Fibroblast of villous mesenchyme (primary cell): ENCODE data around the gene ANO4. TPM values are rescaled to one million over a fixed set of nuclear protein-coding genes. Genes with fewer than 3 reads are reported as not detected.

ENCODE experiments used
- DNase-seq: peaks from one replicate; pipeline ENCODE4 v3.0.0-alpha.2; 2010; ENCODE audit warnings: low read depth
- H3K4me3 ChIP-seq: 2 replicates; pipeline ENCODE4 v1.5.1; 2011; ENCODE audit warnings: low read depth, mild to moderate bottlenecking, low read length
- total RNA-seq: library from RNA; depleted of rRNA; stranded (reverse); fragments of >200 nt; gene quantifications from 2 replicates; pipeline ENCODE4 v1.2.3, GENCODE V29; 2012
- TF ChIP-seq, protein P1 (sequence below): IDR thresholded peaks from 2 replicates; pipeline ENCODE4 v1.5.1; 2012; ENCODE audit warnings: low read depth, mild to moderate bottlenecking, low read length; ENCODE audit not compliant: insufficient read depth

ANO4 gene
- total RNA-seq, 1 donor: 13.8 TPM

GRCh38 chr12:100860611-100861010, 66.0 kb downstream of the ANO4 start:
- DNase-seq: no peak
- H3K4me3 ChIP-seq: no peak overlapping the region
- TF ChIP-seq, protein P1, sequence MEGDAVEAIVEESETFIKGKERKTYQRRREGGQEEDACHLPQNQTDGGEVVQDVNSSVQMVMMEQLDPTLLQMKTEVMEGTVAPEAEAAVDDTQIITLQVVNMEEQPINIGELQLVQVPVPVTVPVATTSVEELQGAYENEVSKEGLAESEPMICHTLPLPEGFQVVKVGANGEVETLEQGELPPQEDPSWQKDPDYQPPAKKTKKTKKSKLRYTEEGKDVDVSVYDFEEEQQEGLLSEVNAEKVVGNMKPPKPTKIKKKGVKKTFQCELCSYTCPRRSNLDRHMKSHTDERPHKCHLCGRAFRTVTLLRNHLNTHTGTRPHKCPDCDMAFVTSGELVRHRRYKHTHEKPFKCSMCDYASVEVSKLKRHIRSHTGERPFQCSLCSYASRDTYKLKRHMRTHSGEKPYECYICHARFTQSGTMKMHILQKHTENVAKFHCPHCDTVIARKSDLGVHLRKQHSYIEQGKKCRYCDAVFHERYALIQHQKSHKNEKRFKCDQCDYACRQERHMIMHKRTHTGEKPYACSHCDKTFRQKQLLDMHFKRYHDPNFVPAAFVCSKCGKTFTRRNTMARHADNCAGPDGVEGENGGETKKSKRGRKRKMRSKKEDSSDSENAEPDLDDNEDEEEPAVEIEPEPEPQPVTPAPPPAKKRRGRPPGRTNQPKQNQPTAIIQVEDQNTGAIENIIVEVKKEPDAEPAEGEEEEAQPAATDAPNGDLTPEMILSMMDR: no peak

DNA sequence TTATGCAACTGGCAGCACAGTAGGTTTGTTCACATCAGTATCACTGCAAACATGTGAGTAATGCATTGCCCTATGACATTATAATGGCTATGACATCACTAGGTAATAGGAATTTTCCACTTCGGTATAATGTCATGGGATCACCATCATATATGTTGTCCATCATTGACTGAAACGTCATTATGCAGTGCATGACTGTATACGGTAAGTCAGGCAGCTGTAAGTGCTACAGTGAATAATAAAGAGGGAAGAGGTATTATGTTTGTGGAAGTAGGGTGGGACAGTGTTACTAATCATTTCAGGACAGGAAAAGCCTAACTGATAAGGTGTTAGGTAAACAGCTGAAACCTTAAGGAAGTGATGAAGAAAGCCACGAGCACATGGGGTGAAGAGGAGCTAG, 68.1 kb downstream of the ANO4 start:
- TF ChIP-seq, protein P1: no peak
- H3K4me3 ChIP-seq: no peak overlapping the region
- no peak for DNase-seq

GRCh38 chr12:100864366-100864765, 69.8 kb downstream of the ANO4 start:
- DNase-seq: no peak

GRCh38 chr12:100867639-100868393, 73.2 kb downstream of the ANO4 start:
- TF ChIP-seq, protein P1: no peak
- no peak overlapping the region for H3K4me3 ChIP-seq
- no peak for DNase-seq

More at GRCh38 chr12:100864366-100864765, 69.8 kb downstream of the ANO4 start:
- TF ChIP-seq, protein P1: no peak
- H3K4me3 ChIP-seq: no peak overlapping the region

DNA sequence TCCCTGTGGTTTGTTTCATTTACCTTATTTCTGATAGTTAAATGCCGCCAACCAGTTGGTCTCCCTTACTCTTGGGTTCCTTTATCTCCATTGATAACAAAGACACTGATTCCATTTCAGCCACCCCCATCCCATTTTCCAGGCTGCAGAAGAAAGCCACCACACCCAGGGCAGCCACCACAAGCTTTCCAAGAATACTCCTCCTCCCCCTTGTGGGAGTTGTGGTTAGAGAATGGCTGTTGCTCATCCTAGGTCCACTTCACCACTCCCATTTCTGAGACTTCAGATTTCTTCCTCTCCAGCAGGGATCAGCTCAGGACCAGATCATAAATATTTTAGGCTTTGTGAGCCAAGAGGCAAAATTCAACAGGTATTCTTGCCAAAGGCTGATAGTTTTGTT, 73.9 kb downstream of the ANO4 start:
- TF ChIP-seq, protein P1: no peak
- no peak overlapping the region for H3K4me3 ChIP-seq
- peak; percentile 18 for DNase-seq

DNA sequence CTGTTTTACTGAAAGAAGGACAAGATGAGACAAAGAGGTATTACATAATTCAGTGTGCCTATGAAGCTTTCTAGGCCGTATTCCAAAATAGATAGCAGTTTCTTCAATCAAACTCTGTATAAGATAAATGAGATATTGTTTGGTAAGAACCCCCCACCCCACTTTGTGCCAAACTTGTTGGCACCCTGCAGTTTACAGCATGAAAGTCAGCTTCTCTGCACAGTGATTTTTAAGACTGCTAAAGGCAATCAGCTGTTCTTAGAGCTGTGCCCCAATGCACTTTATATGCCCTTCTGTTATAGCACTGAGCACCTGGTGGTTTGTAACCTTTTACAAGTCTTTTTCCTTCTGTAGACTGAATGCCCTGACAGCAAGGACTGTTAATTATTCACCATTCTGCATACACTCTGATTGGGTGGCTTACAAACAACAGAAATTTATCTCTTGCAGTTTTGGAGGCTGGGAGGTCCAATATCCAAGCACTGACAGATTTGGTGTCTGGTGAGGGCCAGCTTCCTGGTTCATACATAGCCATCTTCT, 76.7 kb downstream of the ANO4 start:
- no peak for DNase-seq
- no peak overlapping the region for H3K4me3 ChIP-seq
- TF ChIP-seq, protein P1: no peak

- TF ChIP-seq, protein P1: no peak
- no peak overlapping the region for H3K4me3 ChIP-seq
- no peak for DNase-seq
These were observed 80.6 kb downstream of the ANO4 start for GRCh38 chr12:100875156-100875555.
